ENCODE data around the gene EGFLAM. TPM values are rescaled to one million over a fixed set of nuclear protein-coding genes. Genes with fewer than 3 reads are reported as not detected.

The EGFLAM gene
- total and polyA plus RNA-seq, 9 of the 15 experiments (the other 6 are each of a cell fraction or from before 2014, with no cell fraction given) = 0.09 to 2.5 (median 1.0) TPM

GRCh38 chr5:38347040-38347763 is 88.8 kb downstream of the EGFLAM start:
- Histone ChIP-seq H3K36me3 (ENCODE audit: control insufficient read depth, insufficient read depth, low read length) (no peaks in the 10 kb centered on the region), H3K4me1 (replicated peaks in 1 of 2; ENCODE audit: control insufficient read depth in 2 of 2, insufficient read depth in 2 of 2, low read length in 2 of 2) (no peaks in the 10 kb centered on the region), H3K27me3 (ENCODE audit: control insufficient read depth in 2 of 2, insufficient read depth in 2 of 2, low read length in 2 of 2) (peaks cover 2 to 6% of the 10 kb centered on the region in 2 experiments; a peak in 4 of 5 replicates), H4K20me1 (replicated peaks; ENCODE audit: control insufficient read depth, insufficient read depth, low read length) (no peaks in the 10 kb centered on the region), H3K9me3 (replicated peaks; ENCODE audit: control insufficient read depth, insufficient read depth, low read depth, low read length) (no peaks in the 10 kb centered on the region), H3K27ac (ENCODE audit: extremely low read depth, low read depth, low read length) (no peak overlapping the region), H2AFZ (ENCODE audit: low read depth, low read length) (no peak overlapping the region), H3K9ac (ENCODE audit: insufficient read depth in 1 of 2, low read depth in 2 of 2, low read length in 2 of 2) (no peak overlapping the region), H3K9me1 (ENCODE audit: control insufficient read depth, insufficient read depth, low read length) (no peaks in the 10 kb centered on the region), H3K4me3 (no peak overlapping the region), H3K79me2 (ENCODE audit: control insufficient read depth, insufficient read depth, low read length) (no peaks in the 10 kb centered on the region), H3K4me2 (ENCODE audit: insufficient read depth, low read length) (no peak overlapping the region)
- intact Hi-C loops (cut with micrococcal nuclease) = no loop called here
- POLR2A ChIA-PET = interaction anchor here (0.7 kb wide), 1 partner anchor 689 kb away, joined by 3 read pairs; no protein-coding TSS in a partner anchor
- FAIRE-seq (no peak), DNase-seq (ENCODE audit: extremely low read depth in 1 of 4, low spot score in 3 of 4) (peak in 1 of 4 experiments; percentile 12), ATAC-seq (peak; percentile 58; the same call in 2 of the 3 replicates)
- CTCF ChIA-PET (ENCODE audit: low intra/inter-chr PET ratio) = no interaction called here
- 16% methylated on average over 6 of the region's 6 CpGs for WGBS (ENCODE audit: insufficient coverage, low coverage, missing lambda C conversion rate)
- BruUV-seq (replicated peaks) = no TSS peak
- no peak for TF ChIP-seq MED1 (CRISPR knock-in tag; IDR thresholded peaks at IDR 0.05; ENCODE audit: borderline replicate concordance)
- no peak for TF ChIP-seq JUND (IDR thresholded peaks at IDR 0.05; ENCODE audit: borderline replicate concordance, low read depth, low read length)
- peak; percentile 42; the same call in 2 of the 3 replicates for TF ChIP-seq JUND (tag; IDR thresholded peaks at IDR 0.05; ENCODE audit: borderline replicate concordance, low read depth, low read length)
- in situ Hi-C loops (cut with MboI) = no loop called here

GRCh38 chr5:38347896-38348295 is 89.5 kb downstream of the EGFLAM start:
- ChIA-PET POLR2A (interaction anchor here (1.2 kb wide), 1 partner anchor 9 kb away, joined by 3 read pairs; no protein-coding TSS in a partner anchor), CTCF (ENCODE audit: low intra/inter-chr PET ratio) (no interaction called here)
- H3K27ac ChIP-seq (ENCODE audit: extremely low read depth, low read depth, low read length) = no peak overlapping the region
- 6% methylated on average over 1 of the region's 1 CpG for WGBS (ENCODE audit: insufficient coverage, low coverage, missing lambda C conversion rate)
- H2AFZ ChIP-seq (ENCODE audit: low read depth, low read length) = no peak overlapping the region
- peaks cover 2 to 6% of the 10 kb centered on the region in 2 experiments; a peak in 4 of 5 replicates for H3K27me3 ChIP-seq (ENCODE audit: control insufficient read depth in 2 of 2, insufficient read depth in 2 of 2, low read length in 2 of 2)
- H3K79me2 ChIP-seq (ENCODE audit: control insufficient read depth, insufficient read depth, low read length) = no peaks in the 10 kb centered on the region
- DNase-seq (ENCODE audit: extremely low read depth in 1 of 4, low spot score in 3 of 4) (no peak), FAIRE-seq (no peak), ATAC-seq (no peak)
- in situ Hi-C loops (cut with MboI) = no loop called here
- intact Hi-C loops (cut with micrococcal nuclease) = no loop called here
- H3K9me1 ChIP-seq (ENCODE audit: control insufficient read depth, insufficient read depth, low read length) = no peaks in the 10 kb centered on the region
- no peak overlapping the region for H3K4me3 ChIP-seq
- H3K9ac ChIP-seq (ENCODE audit: insufficient read depth in 1 of 2, low read depth in 2 of 2, low read length in 2 of 2) = no peak overlapping the region
- H3K4me2 ChIP-seq (ENCODE audit: insufficient read depth, low read length) = no peak overlapping the region
- no peaks in the 10 kb centered on the region for H4K20me1 ChIP-seq (replicated peaks; ENCODE audit: control insufficient read depth, insufficient read depth, low read length)
- no peaks in the 10 kb centered on the region for H3K4me1 ChIP-seq (replicated peaks in 1 of 2; ENCODE audit: control insufficient read depth in 2 of 2, insufficient read depth in 2 of 2, low read length in 2 of 2)
- BruUV-seq (replicated peaks) = no TSS peak
- no peaks in the 10 kb centered on the region for H3K9me3 ChIP-seq (replicated peaks; ENCODE audit: control insufficient read depth, insufficient read depth, low read depth, low read length)
- TF ChIP-seq TFE3 (CRISPR knock-in tag; IDR thresholded peaks at IDR 0.05) (0 out of 2 replicates have a peak, but pooled peaks have one; percentile 17), SP2 (IDR thresholded peaks at IDR 0.05; ENCODE audit: extremely low read depth, low read depth, low read length, poor library complexity, severe bottlenecking) (no peak)
- H3K36me3 ChIP-seq (ENCODE audit: control insufficient read depth, insufficient read depth, low read length) = no peaks in the 10 kb centered on the region

All from K562 (cell line).